ENCODE data around the gene OR6J1. TPM values are rescaled to one million over a fixed set of nuclear protein-coding genes. Genes with fewer than 3 reads are reported as not detected.

OR6J1 gene
- total and polyA plus RNA-seq, 2 of the 13 experiments (the other 11 are each of a cell fraction or from before 2014, with no cell fraction given): not detected

DNA sequence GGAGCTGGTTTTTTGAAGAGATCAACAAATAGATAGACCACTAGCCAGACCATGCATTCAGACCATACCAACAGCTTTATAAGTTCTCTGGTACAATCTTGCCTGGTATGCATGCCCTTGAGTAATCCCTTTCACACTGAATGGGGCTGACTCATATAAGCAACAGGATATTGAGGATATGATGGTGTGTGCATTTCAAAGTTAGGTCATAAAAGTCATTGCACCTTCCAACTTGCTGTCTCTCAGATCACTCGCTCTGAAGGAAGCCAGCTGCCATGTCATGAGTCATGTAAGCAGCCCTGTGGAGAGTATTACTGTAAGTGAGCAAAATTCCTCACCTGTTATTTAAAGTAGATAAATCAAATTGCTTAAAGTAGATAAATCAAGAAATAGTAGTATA is 45.0 kb upstream of the OR6J1 start (continued):
- TF ChIP-seq, protein P1, sequence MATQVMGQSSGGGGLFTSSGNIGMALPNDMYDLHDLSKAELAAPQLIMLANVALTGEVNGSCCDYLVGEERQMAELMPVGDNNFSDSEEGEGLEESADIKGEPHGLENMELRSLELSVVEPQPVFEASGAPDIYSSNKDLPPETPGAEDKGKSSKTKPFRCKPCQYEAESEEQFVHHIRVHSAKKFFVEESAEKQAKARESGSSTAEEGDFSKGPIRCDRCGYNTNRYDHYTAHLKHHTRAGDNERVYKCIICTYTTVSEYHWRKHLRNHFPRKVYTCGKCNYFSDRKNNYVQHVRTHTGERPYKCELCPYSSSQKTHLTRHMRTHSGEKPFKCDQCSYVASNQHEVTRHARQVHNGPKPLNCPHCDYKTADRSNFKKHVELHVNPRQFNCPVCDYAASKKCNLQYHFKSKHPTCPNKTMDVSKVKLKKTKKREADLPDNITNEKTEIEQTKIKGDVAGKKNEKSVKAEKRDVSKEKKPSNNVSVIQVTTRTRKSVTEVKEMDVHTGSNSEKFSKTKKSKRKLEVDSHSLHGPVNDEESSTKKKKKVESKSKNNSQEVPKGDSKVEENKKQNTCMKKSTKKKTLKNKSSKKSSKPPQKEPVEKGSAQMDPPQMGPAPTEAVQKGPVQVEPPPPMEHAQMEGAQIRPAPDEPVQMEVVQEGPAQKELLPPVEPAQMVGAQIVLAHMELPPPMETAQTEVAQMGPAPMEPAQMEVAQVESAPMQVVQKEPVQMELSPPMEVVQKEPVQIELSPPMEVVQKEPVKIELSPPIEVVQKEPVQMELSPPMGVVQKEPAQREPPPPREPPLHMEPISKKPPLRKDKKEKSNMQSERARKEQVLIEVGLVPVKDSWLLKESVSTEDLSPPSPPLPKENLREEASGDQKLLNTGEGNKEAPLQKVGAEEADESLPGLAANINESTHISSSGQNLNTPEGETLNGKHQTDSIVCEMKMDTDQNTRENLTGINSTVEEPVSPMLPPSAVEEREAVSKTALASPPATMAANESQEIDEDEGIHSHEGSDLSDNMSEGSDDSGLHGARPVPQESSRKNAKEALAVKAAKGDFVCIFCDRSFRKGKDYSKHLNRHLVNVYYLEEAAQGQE (IDR thresholded peaks at IDR 0.05; ENCODE audit: borderline replicate concordance in 1 of 2, low read depth in 1 of 2, low read length in 2 of 2): no peak
- no peak for TF ChIP-seq NKX3-1 (CRISPR knock-in tag; IDR thresholded peaks at IDR 0.05)
- TF ChIP-seq TBX3 (IDR thresholded peaks at IDR 0.05; ENCODE audit: borderline replicate concordance): peak; percentile 38; the same call in 1 of the 2 replicates
- TF ChIP-seq HDAC2 (CRISPR knock-in tag; IDR thresholded peaks at IDR 0.05): no peak
- no peak for TF ChIP-seq ZNF24 (IDR thresholded peaks at IDR 0.05)
- TF ChIP-seq, protein P2, sequence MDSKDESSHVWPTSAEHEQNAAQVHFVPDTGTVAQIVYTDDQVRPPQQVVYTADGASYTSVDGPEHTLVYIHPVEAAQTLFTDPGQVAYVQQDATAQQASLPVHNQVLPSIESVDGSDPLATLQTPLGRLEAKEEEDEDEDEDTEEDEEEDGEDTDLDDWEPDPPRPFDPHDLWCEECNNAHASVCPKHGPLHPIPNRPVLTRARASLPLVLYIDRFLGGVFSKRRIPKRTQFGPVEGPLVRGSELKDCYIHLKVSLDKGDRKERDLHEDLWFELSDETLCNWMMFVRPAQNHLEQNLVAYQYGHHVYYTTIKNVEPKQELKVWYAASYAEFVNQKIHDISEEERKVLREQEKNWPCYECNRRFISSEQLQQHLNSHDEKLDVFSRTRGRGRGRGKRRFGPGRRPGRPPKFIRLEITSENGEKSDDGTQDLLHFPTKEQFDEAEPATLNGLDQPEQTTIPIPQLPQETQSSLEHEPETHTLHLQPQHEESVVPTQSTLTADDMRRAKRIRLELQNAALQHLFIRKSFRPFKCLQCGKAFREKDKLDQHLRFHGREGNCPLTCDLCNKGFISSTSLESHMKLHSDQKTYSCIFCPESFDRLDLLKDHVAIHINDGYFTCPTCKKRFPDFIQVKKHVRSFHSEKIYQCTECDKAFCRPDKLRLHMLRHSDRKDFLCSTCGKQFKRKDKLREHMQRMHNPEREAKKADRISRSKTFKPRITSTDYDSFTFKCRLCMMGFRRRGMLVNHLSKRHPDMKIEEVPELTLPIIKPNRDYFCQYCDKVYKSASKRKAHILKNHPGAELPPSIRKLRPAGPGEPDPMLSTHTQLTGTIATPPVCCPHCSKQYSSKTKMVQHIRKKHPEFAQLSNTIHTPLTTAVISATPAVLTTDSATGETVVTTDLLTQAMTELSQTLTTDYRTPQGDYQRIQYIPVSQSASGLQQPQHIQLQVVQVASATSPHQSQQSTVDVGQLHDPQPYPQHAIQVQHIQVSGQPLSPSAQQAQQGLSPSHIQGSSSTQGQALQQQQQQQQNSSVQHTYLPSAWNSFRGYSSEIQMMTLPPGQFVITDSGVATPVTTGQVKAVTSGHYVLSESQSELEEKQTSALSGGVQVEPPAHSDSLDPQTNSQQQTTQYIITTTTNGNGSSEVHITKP (CRISPR knock-in tag; IDR thresholded peaks at IDR 0.05; ENCODE audit: low read depth): peak; percentile 92
- TF ChIP-seq ETV5 (CRISPR knock-in tag; IDR thresholded peaks at IDR 0.05; ENCODE audit: borderline replicate concordance): peak; percentile 81
- TF ChIP-seq ZNF382 (CRISPR knock-in tag; IDR thresholded peaks at IDR 0.05; ENCODE audit: borderline replicate concordance): no peak
